HepG2 (cell line): ENCODE data around the gene TMBIM1. TPM values are rescaled to one million over a fixed set of nuclear protein-coding genes. Genes with fewer than 3 reads are reported as not detected.
A peak's percentile ranks its signal among the peaks of the same experiment; 100 is the strongest.
"Not testable (repeated sequence)": the region's sequence is repeated elsewhere in the genome, so short reads cannot be mapped to it uniquely, and the experiment has no call there.

ENCODE experiments used
- ATAC-seq: fragments of 200-7000 bp; cut with Tn5 transposase; 3 replicates; pipeline ENCODE4 v1.9.1; 2020; ENCODE audit warnings: mild to moderate bottlenecking, moderate library complexity
- BruUV-seq: library from RNA; stranded (reverse); fragments of 400-500 nt; replicated peaks from 2 replicates; lab custom pipeline; 2021; lab: Mats Ljungman, UMichigan
- CTCF ChIA-PET: fragments of 300-600 bp; formaldehyde crosslinking; extraction: SDS; loops from one replicate; lab custom pipeline; 2021; ENCODE audit warnings: low total read pairs, inconsistent platforms, low intra/inter-chr PET ratio; lab: Yijun Ruan, JAX
- POLR2A ChIA-PET: fragments of 350-600 bp; sonication (Branson Sonifier 250); formaldehyde crosslinking; loops from one replicate; lab custom pipeline; 2020; ENCODE audit warnings: antibody characterized with exemption, inconsistent platforms; lab: Yijun Ruan, JAX
- DNase-seq: peaks from one replicate; pipeline ENCODE4 v3.0.0-alpha.2; 2015; ENCODE audit warnings: low spot score
- FAIRE-seq: peaks from 3 replicates; lab custom pipeline; 2011; peaks lifted over from hg19 to GRCh38; lab: Jason Lieb, UNC
- H2AFZ ChIP-seq: one replicate; pipeline ENCODE4 v1.6.1; 2011; ENCODE audit warnings: low read length, inconsistent platforms
- H3K27ac ChIP-seq: fragments of 300-600 bp; 3 replicates; pipeline ENCODE4 v1.8.0; 2011; ENCODE audit warnings: mixed run types, mild to moderate bottlenecking, mixed read lengths, low read length, inconsistent platforms; ENCODE audit not compliant: insufficient read depth; ENCODE audit errors: extremely low read length
- H3K27me3 ChIP-seq, 2 experiments: fragments of 200-600 bp in 1 of 2; 2 replicates in 1 of 2; 3 replicates in 1 of 2; pipeline versions ENCODE4 v1.6.0 to v1.8.0; 2011; ENCODE audit warnings: low read length in 2 of 2, mild to moderate bottlenecking in 2 of 2, moderate library complexity in 2 of 2, inconsistent platforms in 1 of 2; ENCODE audit not compliant: insufficient read depth in 2 of 2, control insufficient read depth in 1 of 2
- H3K36me3 ChIP-seq, 2 experiments: fragments of 200-600 bp in 1 of 2; replicated peaks in 1 of 2; 2 replicates in 1 of 2; 3 replicates in 1 of 2; pipeline versions ENCODE4 v1.5.1 to v1.8.0; 2011; ENCODE audit warnings: low read length in 2 of 2, inconsistent platforms in 1 of 2; ENCODE audit not compliant: insufficient read depth in 2 of 2, control insufficient read depth in 1 of 2
- H3K4me1 ChIP-seq: 2 replicates; pipeline ENCODE4 v1.5.1; 2012; ENCODE audit warnings: low read length, inconsistent platforms; ENCODE audit not compliant: insufficient read depth
- H3K4me2 ChIP-seq: 2 replicates; pipeline ENCODE4 v1.6.0; 2011; ENCODE audit warnings: low read depth, low read length, inconsistent platforms
- H3K4me3 ChIP-seq, 3 experiments: fragments of 200-600 bp in 1 of 3; sonication (generic), shearing (Covaris generic) in 1 of 3; replicated peaks in 1 of 3; 2 replicates each; pipeline ENCODE4 v1.5.1; 2011 to 2016; ENCODE audit warnings: low read length in 3 of 3, inconsistent platforms in 2 of 3, low read depth in 2 of 3, mild to moderate bottlenecking in 2 of 3, control low read depth in 1 of 3, mixed read lengths in 1 of 3; ENCODE audit not compliant: insufficient read depth in 1 of 3
- H3K79me2 ChIP-seq: one replicate; pipeline ENCODE4 v1.6.1; 2011; ENCODE audit warnings: low read length, inconsistent platforms; ENCODE audit not compliant: insufficient read depth
- H3K9ac ChIP-seq: 2 replicates; pipeline ENCODE4 v1.6.0; 2011; ENCODE audit warnings: mild to moderate bottlenecking, low read depth, low read length, inconsistent platforms; ENCODE audit not compliant: insufficient read depth
- H3K9me3 ChIP-seq: 2 replicates; pipeline ENCODE4 v1.5.1; 2012; ENCODE audit warnings: mild to moderate bottlenecking, low read length
- H4K20me1 ChIP-seq: 2 replicates; pipeline ENCODE4 v1.6.0; 2011; ENCODE audit warnings: inconsistent platforms, mild to moderate bottlenecking, low read length, moderate library complexity; ENCODE audit not compliant: insufficient read depth
- ARID4A ChIP-seq: sonication (generic); formaldehyde crosslinking; IDR thresholded peaks from 2 replicates; pipeline ENCODE4 v1.5.0; 2020; ENCODE audit warnings: mild to moderate bottlenecking, missing genetic modification reagents, borderline replicate concordance
- ATF1 ChIP-seq: IDR thresholded peaks from 2 replicates; pipeline ENCODE4 v1.6.1; 2016; ENCODE audit warnings: mild to moderate bottlenecking, control low read depth
- ERF ChIP-seq: IDR thresholded peaks from 2 replicates; pipeline ENCODE4 v1.6.1; 2018; ENCODE audit warnings: missing biosample characterization, missing genetic modification reagents
- HDAC2 ChIP-seq: sonication (generic); formaldehyde crosslinking; IDR thresholded peaks from 2 replicates; pipeline ENCODE4 v1.4.0; 2020; ENCODE audit warnings: missing genetic modification reagents
- NR2C2 ChIP-seq: sonication (generic); formaldehyde crosslinking; IDR thresholded peaks from 2 replicates; pipeline ENCODE4 v1.4.0; 2020; ENCODE audit warnings: missing genetic modification reagents, mild to moderate bottlenecking, moderate library complexity, borderline replicate concordance
- RARA ChIP-seq: IDR thresholded peaks from 2 replicates; pipeline ENCODE4 v1.6.1; 2016; ENCODE audit warnings: missing genetic modification reagents, missing compliant biosample characterization
- RARG ChIP-seq: sonication (generic); formaldehyde crosslinking; IDR thresholded peaks from 2 replicates; pipeline ENCODE4 v1.4.0; 2020; ENCODE audit warnings: low read depth, mild to moderate bottlenecking, missing genetic modification reagents
- SP4 ChIP-seq: sonication (generic); formaldehyde crosslinking; IDR thresholded peaks from 2 replicates; pipeline ENCODE4 v1.8.1; 2023; ENCODE audit warnings: mild to moderate bottlenecking, missing genetic modification reagents
- TCF7 ChIP-seq: sonication (generic); IDR thresholded peaks from 2 replicates; pipeline ENCODE4 v1.6.1; 2016; ENCODE audit warnings: antibody characterized with exemption, low read depth
- UBTF ChIP-seq: sonication (generic); formaldehyde crosslinking; IDR thresholded peaks from 2 replicates; pipeline ENCODE4 v1.4.0; 2020; ENCODE audit warnings: mild to moderate bottlenecking, missing genetic modification reagents
- ZNF317 ChIP-seq: sonication (generic); formaldehyde crosslinking; IDR thresholded peaks from 2 replicates; pipeline ENCODE4 v1.5.0; 2020; ENCODE audit warnings: mild to moderate bottlenecking, missing genetic modification reagents
- WGBS: methylation state at CpG from one replicate; pipeline ENCODE4 v1.1.6; 2017; ENCODE audit warnings: low lambda C conversion rate; 5-methylcytosine and 5-hydroxymethylcytosine counted together
- in situ Hi-C: cut with HindIII; loops from 2 replicates; pipeline ENCODE4 v1.10.0; 2017; ENCODE audit warnings: low pct_unique_long_range_greater_than_20kb; ENCODE audit not compliant: extremely low pct_ligation_motif_present
- intact Hi-C: fragments of 100-400 bp; cut with micrococcal nuclease; formaldehyde crosslinking; loops from one replicate; pipeline ENCODE4 v1.10.0; 2022; ENCODE audit not compliant: unreplicated experiment
- polyA plus RNA-seq, 8 experiments: library from polyadenylated mRNA; depleted of rRNA in 3 of 8; stranded (reverse) in 7 of 8; unstranded in 1 of 8; fragments of >200 nt; fragmentation: Illumina TruSeq in 4 of 8; extraction: Trizol in 4 of 8; gene quantifications; 2 replicates each; pipeline versions ENCODE4 v1.2.1 to v1.2.3, GENCODE V29; 2011 to 2016; ENCODE audit warnings: low read depth in 4 of 8, missing spikeins in 1 of 8, mixed read lengths in 1 of 8; ENCODE audit not compliant: insufficient read depth in 1 of 8
- total RNA-seq, 5 experiments: library from RNA; depleted of rRNA; stranded (reverse); fragments of >200 nt; fragmentation: Illumina TruSeq; extraction: Trizol; gene quantifications; 2 replicates each; pipeline ENCODE4 v1.2.3, GENCODE V29; 2016; ENCODE audit warnings: low read depth in 1 of 5
- TF ChIP-seq, protein P1 (sequence below): sonication (generic); formaldehyde crosslinking; conservative IDR thresholded peaks from 2 replicates; pipeline ENCODE4 v1.4.0; 2020; ENCODE audit warnings: mild to moderate bottlenecking, missing genetic modification reagents, moderate library complexity

The TMBIM1 gene
- total and polyA plus RNA-seq, 2 of the 13 experiments (the other 11 are each of a cell fraction or from before 2014, with no cell fraction given), result 127 to 139 TPM

DNA sequence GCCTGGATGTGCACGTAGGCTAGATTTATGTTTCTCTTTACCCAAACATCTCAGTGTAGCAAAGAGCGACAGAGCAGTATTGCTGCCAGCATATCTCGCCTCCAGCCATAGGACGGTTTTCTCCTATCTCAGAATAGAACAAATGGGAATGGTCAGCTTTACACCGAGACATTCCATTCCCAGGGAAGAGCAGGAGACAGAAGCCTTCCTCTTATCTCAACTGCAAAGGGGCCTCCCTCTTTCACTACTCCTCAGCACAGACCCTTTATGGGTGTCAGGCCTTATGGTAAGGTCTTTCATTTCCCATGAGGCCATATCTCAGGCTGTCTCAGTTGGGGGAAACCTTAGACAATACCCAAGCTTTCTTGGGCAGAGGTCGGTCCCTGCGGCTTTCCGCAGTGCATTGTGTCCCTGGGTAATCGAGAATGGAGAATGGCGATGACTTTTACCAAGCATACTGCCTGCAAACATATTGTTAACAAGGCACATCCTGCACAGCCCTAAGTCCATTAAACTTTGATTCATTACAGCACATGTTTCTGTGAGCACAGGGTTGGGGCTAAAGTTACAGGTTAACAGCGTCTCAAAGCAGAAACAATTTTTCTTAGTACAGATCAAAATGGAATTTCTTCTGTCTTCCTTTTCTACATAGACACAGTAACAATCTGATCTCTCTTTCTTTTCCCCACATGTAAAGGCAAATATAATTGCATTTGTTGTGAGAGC lies 19.4 kb upstream of the TMBIM1 start:
- BruUV-seq, H3K79me2 ChIP-seq, FAIRE-seq, H3K9ac ChIP-seq, H3K27me3 ChIP-seq, H3K36me3 ChIP-seq, H3K9me3 ChIP-seq, H4K20me1 ChIP-seq, in situ Hi-C loops, DNase-seq, H2AFZ ChIP-seq: not testable (repeated sequence)
- WGBS, result 3% methylated on average over 11 of the region's 11 CpGs
- ChIA-PET POLR2A (interaction anchor here (0.6 to 2.8 kb wide), 7 partner anchors 11 to 88 kb away, joined by 3 to 37 read pairs (median 5); partner anchors contain the start of genes CATIP, CTDSP1 and TMBIM1), CTCF (interaction anchor here (2.1 kb wide), 1 partner anchor 45 kb away, joined by 6 read pairs; the partner anchor contains the start of gene CATIP)
- H3K27ac ChIP-seq, result peak overlapping the region; percentile 58
- intact Hi-C loops, result loop anchor here (1.0 to 2.0 kb wide), 2 partner anchors 11 to 43 kb away; no protein-coding TSS in a partner anchor
- peak; percentile 53 for ATAC-seq
- peak overlapping the region; percentile 79 for H3K4me2 ChIP-seq
- H3K4me1 ChIP-seq, result peaks cover 74% of the 10 kb centered on the region
- peak overlapping the region; percentile 19 to 47 (median 36); a peak in 4 of 6 replicates for H3K4me3 ChIP-seq
- TF ChIP-seq RARA (CRISPR knock-in tag), result 0 out of 2 replicates have a peak, but pooled peaks have one; percentile 21
- 0 out of 2 replicates have a peak, but pooled peaks have one; percentile 3 for TF ChIP-seq ERF (CRISPR knock-in tag)
- TF ChIP-seq TCF7, result 0 out of 2 replicates have a peak, but pooled peaks have one; percentile 8
- TF ChIP-seq UBTF (CRISPR knock-in tag), result peak; percentile 32; the same call in 1 of the 2 replicates
- 0 out of 2 replicates have a peak, but pooled peaks have one; percentile 1 for TF ChIP-seq ZNF317
- TF ChIP-seq ARID4A, result 0 out of 2 replicates have a peak, but pooled peaks have one; percentile 12
- TF ChIP-seq SP4 (CRISPR knock-in tag), result 0 out of 2 replicates have a peak, but pooled peaks have one; percentile 1
- TF ChIP-seq RARG (CRISPR knock-in tag), result 0 out of 2 replicates have a peak, but pooled peaks have one; percentile 2
- 0 out of 2 replicates have a peak, but pooled peaks have one; percentile 2 for TF ChIP-seq HDAC2
- 0 out of 2 replicates have a peak, but pooled peaks have one; percentile 8 for TF ChIP-seq NR2C2 (CRISPR knock-in tag)
- TF ChIP-seq, protein P1, sequence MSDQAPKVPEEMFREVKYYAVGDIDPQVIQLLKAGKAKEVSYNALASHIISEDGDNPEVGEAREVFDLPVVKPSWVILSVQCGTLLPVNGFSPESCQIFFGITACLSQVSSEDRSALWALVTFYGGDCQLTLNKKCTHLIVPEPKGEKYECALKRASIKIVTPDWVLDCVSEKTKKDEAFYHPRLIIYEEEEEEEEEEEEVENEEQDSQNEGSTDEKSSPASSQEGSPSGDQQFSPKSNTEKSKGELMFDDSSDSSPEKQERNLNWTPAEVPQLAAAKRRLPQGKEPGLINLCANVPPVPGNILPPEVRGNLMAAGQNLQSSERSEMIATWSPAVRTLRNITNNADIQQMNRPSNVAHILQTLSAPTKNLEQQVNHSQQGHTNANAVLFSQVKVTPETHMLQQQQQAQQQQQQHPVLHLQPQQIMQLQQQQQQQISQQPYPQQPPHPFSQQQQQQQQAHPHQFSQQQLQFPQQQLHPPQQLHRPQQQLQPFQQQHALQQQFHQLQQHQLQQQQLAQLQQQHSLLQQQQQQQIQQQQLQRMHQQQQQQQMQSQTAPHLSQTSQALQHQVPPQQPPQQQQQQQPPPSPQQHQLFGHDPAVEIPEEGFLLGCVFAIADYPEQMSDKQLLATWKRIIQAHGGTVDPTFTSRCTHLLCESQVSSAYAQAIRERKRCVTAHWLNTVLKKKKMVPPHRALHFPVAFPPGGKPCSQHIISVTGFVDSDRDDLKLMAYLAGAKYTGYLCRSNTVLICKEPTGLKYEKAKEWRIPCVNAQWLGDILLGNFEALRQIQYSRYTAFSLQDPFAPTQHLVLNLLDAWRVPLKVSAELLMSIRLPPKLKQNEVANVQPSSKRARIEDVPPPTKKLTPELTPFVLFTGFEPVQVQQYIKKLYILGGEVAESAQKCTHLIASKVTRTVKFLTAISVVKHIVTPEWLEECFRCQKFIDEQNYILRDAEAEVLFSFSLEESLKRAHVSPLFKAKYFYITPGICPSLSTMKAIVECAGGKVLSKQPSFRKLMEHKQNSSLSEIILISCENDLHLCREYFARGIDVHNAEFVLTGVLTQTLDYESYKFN (CRISPR knock-in tag), result peak; percentile 36; the same call in 1 of the 2 replicates
- peak; percentile 41; the same call in 1 of the 2 replicates for TF ChIP-seq ATF1
